Fibroblast of pulmonary artery (primary cell): Measurements from ENCODE around the gene AHRR.
"Not testable (repeated sequence)": the region's sequence is repeated elsewhere in the genome, so short reads cannot be mapped to it uniquely, and the experiment has no call there.

Experiments
- DNase-seq: peaks from one replicate; pipeline ENCODE4 v3.0.0-alpha.2; 2010; ENCODE audit warnings: low read depth
- H3K4me3 ChIP-seq: replicated peaks from 2 replicates; pipeline ENCODE4 v1.5.1; 2011; ENCODE audit warnings: low read depth, mild to moderate bottlenecking, control low read depth, low read length, moderate library complexity
- TF ChIP-seq, protein P1 (sequence below): IDR thresholded peaks from 2 replicates; pipeline ENCODE4 v1.5.1; 2011; ENCODE audit warnings: mild to moderate bottlenecking, control low read depth, low read length, inconsistent platforms; ENCODE audit errors: missing control alignments

The AHRR gene

DNA sequence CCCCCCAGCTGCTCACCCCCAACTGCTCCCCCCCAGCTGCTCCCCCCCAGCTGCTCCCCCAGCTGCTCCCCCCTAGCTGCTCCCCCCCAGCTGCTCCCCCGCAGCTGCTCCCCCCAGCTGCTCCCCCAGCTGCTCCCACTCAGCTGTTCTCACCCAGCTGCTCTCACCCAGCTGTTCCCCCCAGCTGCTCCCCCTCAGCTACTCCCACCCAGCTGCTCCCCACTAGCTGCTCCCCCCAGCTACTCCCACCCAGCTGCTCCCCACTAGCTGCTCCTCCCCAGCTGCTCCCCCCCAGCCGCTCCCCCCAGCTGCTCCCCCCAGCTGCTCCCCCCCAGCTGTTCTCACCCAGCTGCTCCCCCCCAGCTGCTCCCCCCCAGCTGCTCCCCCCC lies 22.8 kb upstream of the AHRR start:
- no peak overlapping the region for H3K4me3 ChIP-seq
- DNase-seq = no peak
- TF ChIP-seq, protein P1, sequence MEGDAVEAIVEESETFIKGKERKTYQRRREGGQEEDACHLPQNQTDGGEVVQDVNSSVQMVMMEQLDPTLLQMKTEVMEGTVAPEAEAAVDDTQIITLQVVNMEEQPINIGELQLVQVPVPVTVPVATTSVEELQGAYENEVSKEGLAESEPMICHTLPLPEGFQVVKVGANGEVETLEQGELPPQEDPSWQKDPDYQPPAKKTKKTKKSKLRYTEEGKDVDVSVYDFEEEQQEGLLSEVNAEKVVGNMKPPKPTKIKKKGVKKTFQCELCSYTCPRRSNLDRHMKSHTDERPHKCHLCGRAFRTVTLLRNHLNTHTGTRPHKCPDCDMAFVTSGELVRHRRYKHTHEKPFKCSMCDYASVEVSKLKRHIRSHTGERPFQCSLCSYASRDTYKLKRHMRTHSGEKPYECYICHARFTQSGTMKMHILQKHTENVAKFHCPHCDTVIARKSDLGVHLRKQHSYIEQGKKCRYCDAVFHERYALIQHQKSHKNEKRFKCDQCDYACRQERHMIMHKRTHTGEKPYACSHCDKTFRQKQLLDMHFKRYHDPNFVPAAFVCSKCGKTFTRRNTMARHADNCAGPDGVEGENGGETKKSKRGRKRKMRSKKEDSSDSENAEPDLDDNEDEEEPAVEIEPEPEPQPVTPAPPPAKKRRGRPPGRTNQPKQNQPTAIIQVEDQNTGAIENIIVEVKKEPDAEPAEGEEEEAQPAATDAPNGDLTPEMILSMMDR = no peak

DNA sequence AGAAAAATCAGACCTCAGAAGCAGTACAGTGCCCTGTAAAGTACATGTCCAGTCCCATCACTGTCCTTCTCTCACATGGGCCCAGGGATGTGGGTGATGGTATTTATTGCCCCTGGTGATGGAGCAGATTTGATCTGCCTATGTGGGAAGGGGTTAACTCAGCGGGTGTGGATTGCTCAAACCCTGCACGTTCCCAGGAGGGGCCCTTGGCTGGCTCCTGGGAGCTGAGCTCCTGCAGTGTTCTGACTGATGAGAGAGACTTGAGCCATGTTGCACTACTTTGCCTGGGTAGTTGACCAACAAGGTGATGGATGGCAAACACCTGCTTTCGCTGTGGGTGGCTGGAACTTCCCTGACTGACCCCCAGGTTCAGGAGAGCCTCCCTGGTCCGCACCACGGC lies 21.6 kb upstream of the AHRR start:
- not testable (repeated sequence) for H3K4me3 ChIP-seq, DNase-seq

GRCh38 chr5:300691-301435 lies 20.7 kb upstream of the AHRR start:
- H3K4me3 ChIP-seq, DNase-seq: not testable (repeated sequence)

DNA sequence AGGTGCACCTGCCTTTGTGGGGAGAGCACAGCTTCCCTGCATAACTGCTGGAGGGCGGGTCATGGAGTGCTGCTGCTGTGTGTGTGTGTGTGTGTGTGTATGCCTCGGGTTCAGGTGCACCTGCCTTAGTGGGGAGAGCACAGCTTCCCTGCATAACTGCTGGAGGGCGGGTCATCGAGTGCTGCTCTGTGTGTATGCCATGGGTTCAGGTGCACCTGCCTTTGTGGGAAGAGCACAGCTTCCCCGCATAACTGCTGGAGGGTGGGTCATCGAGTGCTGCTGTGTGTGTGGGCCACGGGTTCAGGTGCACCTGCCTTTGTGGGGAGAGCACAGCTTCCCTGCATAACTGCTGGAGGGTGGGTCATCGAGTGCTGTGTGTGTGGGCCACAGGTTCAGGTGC lies 19.1 kb upstream of the AHRR start:
- DNase-seq, H3K4me3 ChIP-seq: not testable (repeated sequence)

GRCh38 chr5:302966-303365 lies 18.5 kb upstream of the AHRR start:
- DNase-seq = no peak
- TF ChIP-seq, protein P1 = no peak
- H3K4me3 ChIP-seq = no peak overlapping the region

DNA sequence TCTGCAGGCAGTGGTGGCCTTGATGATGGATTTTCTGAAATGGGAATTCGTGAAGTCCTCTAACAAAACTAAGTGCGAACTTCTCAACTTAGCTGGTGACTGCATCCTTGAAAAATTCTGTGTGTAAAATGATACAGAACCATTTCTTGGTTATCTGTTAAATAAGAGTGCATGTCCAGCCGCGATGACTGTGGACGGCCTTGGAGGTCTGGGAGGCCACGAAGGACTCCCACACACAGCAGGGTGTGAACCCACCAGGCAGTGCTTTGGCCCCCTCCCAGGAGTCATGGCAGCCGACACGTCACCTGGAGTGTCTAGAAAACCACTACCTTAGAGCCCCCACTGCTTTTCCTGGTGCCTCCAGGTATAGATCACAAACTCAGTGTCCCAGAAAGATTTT lies 17.8 kb upstream of the AHRR start:
- not testable (repeated sequence) for DNase-seq

DNA sequence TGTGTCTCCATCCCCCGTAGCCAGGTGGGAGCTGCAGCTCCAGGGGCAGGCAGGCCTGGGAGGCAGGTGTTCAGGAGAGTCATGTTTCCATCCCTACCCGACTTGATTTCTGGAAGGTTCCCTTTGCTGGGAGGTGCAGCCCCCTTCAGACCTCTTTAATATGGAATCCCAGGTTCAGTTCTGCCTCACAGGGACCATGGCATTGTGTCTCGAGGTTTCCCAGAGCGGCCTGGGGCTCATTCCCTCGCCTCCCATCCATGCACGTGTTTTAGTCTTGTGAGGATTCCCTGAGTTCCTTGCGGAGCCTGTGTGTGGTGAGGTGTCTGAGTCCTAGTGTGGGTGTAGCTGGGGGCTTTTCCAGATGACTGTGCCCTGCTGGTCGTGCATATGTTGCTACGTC lies 16.5 kb upstream of the AHRR start:
- no peak for DNase-seq
- TF ChIP-seq, protein P1 = no peak
- H3K4me3 ChIP-seq = no peak overlapping the region

More for the DNA sequence above, 17.8 kb upstream of the AHRR start:
- H3K4me3 ChIP-seq = not testable (repeated sequence)

GRCh38 chr5:305459-305858 lies 16.1 kb upstream of the AHRR start:
- TF ChIP-seq, protein P1 = no peak
- no peak overlapping the region for H3K4me3 ChIP-seq
- DNase-seq = no peak

- TF ChIP-seq, protein P1 = no peak
- no peak for DNase-seq
- no peak overlapping the region for H3K4me3 ChIP-seq
Measured at GRCh38 chr5:306011-306805, 15.3 kb upstream of the AHRR start.
